Stomach (tissue), 9 donors: ENCODE measurements around the gene CYSTM1. TPM values are rescaled to one million over a fixed set of nuclear protein-coding genes. Genes with fewer than 3 reads are reported as not detected.

Experiments used
- DNase-seq, 2 donors: peaks; one replicate each; pipeline versions ENCODE4 v3.0.0 to v3.0.0-alpha.2; 2013 to 2019
- H3K27ac ChIP-seq, 5 donors: fragments of 200-600 bp in 4 of 5; sonication (generic) in 4 of 5; one replicate each; pipeline ENCODE4 v1.5.1; 2013 to 2019; ENCODE audit warnings: mild to moderate bottlenecking in 1 of 5, moderate library complexity in 1 of 5
- H3K27me3 ChIP-seq, 3 donors: fragments of 200-600 bp; sonication (generic); one replicate each; pipeline ENCODE4 v1.5.1; 2017 to 2019; ENCODE audit warnings: mixed run types in 1 of 3
- H3K36me3 ChIP-seq, 4 donors: fragments of 200-600 bp; sonication (generic); 1 replicate in 3 of 4; 2 replicates in 1 of 4; pipeline ENCODE4 v1.5.1; 2016 to 2019
- H3K4me1 ChIP-seq, 4 donors: fragments of 200-600 bp; sonication (generic); one replicate each; pipeline ENCODE4 v1.5.1; 2016 to 2019
- H3K4me3 ChIP-seq, 4 donors: fragments of 200-600 bp; sonication (generic) in 3 of 4; one replicate each; pipeline ENCODE4 v1.5.1; 2016 to 2019; ENCODE audit warnings: mild to moderate bottlenecking in 1 of 4
- H3K9me3 ChIP-seq, 4 donors: fragments of 200-600 bp; sonication (generic); one replicate each; pipeline ENCODE4 v1.5.1; 2016 to 2019
- EP300 ChIP-seq: sonication (generic); formaldehyde crosslinking; IDR thresholded peaks from one replicate; pipeline ENCODE4 v1.6.1; 2017; ENCODE audit warnings: antibody characterized with exemption
- POLR2A ChIP-seq, 4 donors: fragments of 450-650 bp; IDR thresholded peaks; one replicate each; pipeline ENCODE4 v1.6.1; 2016; ENCODE audit warnings: antibody characterized with exemption in 4 of 4, control low read depth in 2 of 4, mild to moderate bottlenecking in 1 of 4, moderate library complexity in 1 of 4
- POLR2AphosphoS5 ChIP-seq, 3 donors: sonication (generic); formaldehyde crosslinking; IDR thresholded peaks; one replicate each; pipeline ENCODE4 v1.6.1; 2016; ENCODE audit warnings: antibody characterized with exemption in 3 of 3
- WGBS, 5 donors: extraction: QIAGEN DNeasy Blood & Tissue Kit in 3 of 5; methylation state at CpG; one replicate each; pipeline versions ENCODE4 v1.1.5 to v1.1.7; 2013 to 2018; 5-methylcytosine and 5-hydroxymethylcytosine counted together
- intact Hi-C: fragments of 100-400 bp; cut with DNase I; formaldehyde crosslinking; loops from one replicate; pipeline ENCODE4 v1.15.1; 2023; ENCODE audit warnings: low total_unique reads
- polyA plus RNA-seq, 3 donors: library from polyadenylated mRNA; stranded (reverse); fragments of 200-250 nt; gene quantifications; one replicate each; pipeline ENCODE4 v1.2.3, GENCODE V29; 2013
- total RNA-seq, 5 donors: library from RNA; depleted of rRNA; stranded (reverse); fragments of >200 nt; gene quantifications; one replicate each; pipeline versions ENCODE4 v1.1.0 to v1.2.3, GENCODE V29; 2014 to 2016
- TF ChIP-seq, protein P1 (sequence below), 7 experiments: fragments of 450-650 bp in 4 of 7; fragments of 200-600 bp in 3 of 7; sonication (generic) in 3 of 7; IDR thresholded peaks; one replicate each; pipeline ENCODE4 v1.5.1; 2016 to 2019; ENCODE audit warnings: antibody characterized with exemption in 7 of 7, control low read depth in 2 of 7, mild to moderate bottlenecking in 1 of 7
- donor health status: healthy with polysubstance abuse.
- donor health status: Bipolar disorder and iron deficiency.
- donor health status: healthy.

Gene CYSTM1
- total and polyA plus RNA-seq, 8 donors = 23.2 to 3,028 (median 321) TPM

- H3K27ac ChIP-seq = peak overlapping the region; percentile 53 to 82 (median 56)
- H3K4me3 ChIP-seq = no peak overlapping the region
- no peaks in the 10 kb centered on the region for H3K9me3 ChIP-seq
- H3K27me3 ChIP-seq = no peaks in the 10 kb centered on the region
- H3K36me3 ChIP-seq = peaks cover 7 to 37% (median 21%) of the 10 kb centered on the region in 4 donors
- peak; percentile 61 to 76 for DNase-seq
- TF ChIP-seq EP300 (no peak), POLR2AphosphoS5 (IDR thresholded peaks at IDR 0.05) (peak in 2 of 3 donors; percentile 36 to 76)
- WGBS, 5 donors = 21 to 34% (median 27%) methylated on average over 4 of the region's 4 CpGs
- H3K4me1 ChIP-seq = peaks cover 50 to 83% (median 66%) of the 10 kb centered on the region in 4 donors
- intact Hi-C loops = loop anchor here (5.0 kb wide), 1 partner anchor 83 kb away; no protein-coding TSS in a partner anchor
These were observed 79.0 kb downstream of the CYSTM1 start for GRCh38 chr5:140253985-140254384.

GRCh38 chr5:140255460-140256157, 80.6 kb downstream of the CYSTM1 start:
- intact Hi-C loops = no loop called here
- no peaks in the 10 kb centered on the region for H3K27me3 ChIP-seq
- H3K4me1 ChIP-seq = peaks cover 39 to 77% (median 56%) of the 10 kb centered on the region in 4 donors
- DNase-seq = no peak
- peaks cover 0 to 22% (median 7%) of the 10 kb centered on the region in 4 donors for H3K36me3 ChIP-seq
- no peaks in the 10 kb centered on the region for H3K9me3 ChIP-seq
- peak overlapping the region in 3 of 5 donors; percentile 7 to 31 (median 23) for H3K27ac ChIP-seq
- H3K4me3 ChIP-seq = no peak overlapping the region
- 75 to 90% (median 80%) methylated on average over 4 of the region's 4 CpGs for WGBS, 5 donors
- TF ChIP-seq, protein P1, sequence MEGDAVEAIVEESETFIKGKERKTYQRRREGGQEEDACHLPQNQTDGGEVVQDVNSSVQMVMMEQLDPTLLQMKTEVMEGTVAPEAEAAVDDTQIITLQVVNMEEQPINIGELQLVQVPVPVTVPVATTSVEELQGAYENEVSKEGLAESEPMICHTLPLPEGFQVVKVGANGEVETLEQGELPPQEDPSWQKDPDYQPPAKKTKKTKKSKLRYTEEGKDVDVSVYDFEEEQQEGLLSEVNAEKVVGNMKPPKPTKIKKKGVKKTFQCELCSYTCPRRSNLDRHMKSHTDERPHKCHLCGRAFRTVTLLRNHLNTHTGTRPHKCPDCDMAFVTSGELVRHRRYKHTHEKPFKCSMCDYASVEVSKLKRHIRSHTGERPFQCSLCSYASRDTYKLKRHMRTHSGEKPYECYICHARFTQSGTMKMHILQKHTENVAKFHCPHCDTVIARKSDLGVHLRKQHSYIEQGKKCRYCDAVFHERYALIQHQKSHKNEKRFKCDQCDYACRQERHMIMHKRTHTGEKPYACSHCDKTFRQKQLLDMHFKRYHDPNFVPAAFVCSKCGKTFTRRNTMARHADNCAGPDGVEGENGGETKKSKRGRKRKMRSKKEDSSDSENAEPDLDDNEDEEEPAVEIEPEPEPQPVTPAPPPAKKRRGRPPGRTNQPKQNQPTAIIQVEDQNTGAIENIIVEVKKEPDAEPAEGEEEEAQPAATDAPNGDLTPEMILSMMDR (IDR thresholded peaks at IDR 0.05) = no peak
- no peak for TF ChIP-seq POLR2AphosphoS5 (IDR thresholded peaks at IDR 0.05)
- no peak for TF ChIP-seq POLR2A (IDR thresholded peaks at IDR 0.05)
- no peak for TF ChIP-seq EP300

DNA sequence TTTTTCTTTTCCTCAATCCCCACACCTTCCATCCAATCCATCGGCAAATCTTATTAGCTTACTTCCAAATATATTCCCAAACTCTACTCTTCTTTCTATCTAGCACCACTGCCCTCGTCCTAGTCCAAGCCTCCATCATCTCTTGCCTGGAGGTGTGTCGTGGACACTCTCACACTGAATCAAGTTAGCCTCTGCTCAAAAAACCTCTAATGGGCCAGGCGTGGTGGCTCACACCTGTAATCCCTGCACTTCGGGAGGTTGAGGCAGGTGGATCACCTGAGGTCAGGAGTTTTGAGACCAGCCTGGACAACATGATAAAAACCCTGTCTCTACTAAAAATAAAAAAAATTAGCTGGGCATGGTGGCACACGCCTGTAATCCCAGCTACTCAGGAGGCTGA, 81.7 kb downstream of the CYSTM1 start:
- Histone ChIP-seq H3K27ac (no peak overlapping the region), H3K27me3 (no peaks in the 10 kb centered on the region), H3K9me3 (no peaks in the 10 kb centered on the region), H3K4me3 (no peak overlapping the region), H3K36me3 (peaks cover 0 to 11% (median 2%) of the 10 kb centered on the region in 4 donors), H3K4me1 (peaks cover 37 to 77% (median 57%) of the 10 kb centered on the region in 4 donors)
- no peak for DNase-seq
- TF ChIP-seq EP300 (no peak), POLR2A (IDR thresholded peaks at IDR 0.05) (no peak), POLR2AphosphoS5 (IDR thresholded peaks at IDR 0.05) (no peak)
- TF ChIP-seq, protein P1 (IDR thresholded peaks at IDR 0.05) = no peak
- intact Hi-C loops = no loop called here
- 91 to 95% (median 92%) methylated on average over 6 of the region's 6 CpGs for WGBS, 5 donors

GRCh38 chr5:140258016-140258415, 83.0 kb downstream of the CYSTM1 start:
- peak overlapping the region in 3 of 5 donors; percentile 42 to 84 (median 78) for H3K27ac ChIP-seq
- intact Hi-C loops = no loop called here
- no peak for DNase-seq
- H3K36me3 ChIP-seq = peaks cover 0 to 4% (median 0%) of the 10 kb centered on the region in 4 donors
- 55 to 63% (median 60%) methylated on average over 3 of the region's 3 CpGs for WGBS, 5 donors
- H3K27me3 ChIP-seq = no peaks in the 10 kb centered on the region
- H3K4me1 ChIP-seq = peaks cover 41 to 77% (median 57%) of the 10 kb centered on the region in 4 donors
- no peak overlapping the region for H3K4me3 ChIP-seq
- no peak for TF ChIP-seq EP300
- H3K9me3 ChIP-seq = no peaks in the 10 kb centered on the region

DNA sequence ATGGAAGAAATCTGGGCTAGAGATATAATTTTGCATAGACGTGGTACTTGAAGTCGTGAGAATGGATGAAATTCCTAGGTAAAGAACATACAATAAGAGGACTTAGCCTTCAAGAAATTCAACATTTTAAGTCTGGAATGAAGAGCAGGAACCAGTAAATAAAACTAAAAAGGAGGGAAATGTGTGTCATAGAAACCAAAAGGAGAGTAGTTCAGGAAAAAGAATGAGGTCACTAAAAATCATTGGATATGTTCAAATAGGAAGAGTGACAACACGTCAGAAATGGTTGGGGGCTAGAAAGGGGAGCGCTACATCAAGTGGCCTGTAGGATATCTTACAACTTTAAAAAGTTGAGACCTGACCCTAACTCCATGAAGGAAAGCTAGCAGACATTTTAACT, 83.9 kb downstream of the CYSTM1 start:
- peaks cover 0 to 4% (median 0%) of the 10 kb centered on the region in 4 donors for H3K36me3 ChIP-seq
- H3K27ac ChIP-seq = peak overlapping the region in 4 of 5 donors; percentile 54 to 84 (median 80)
- no peaks in the 10 kb centered on the region for H3K27me3 ChIP-seq
- H3K4me3 ChIP-seq = no peak overlapping the region
- intact Hi-C loops = no loop called here
- DNase-seq = no peak
- H3K4me1 ChIP-seq = peaks cover 33 to 74% (median 50%) of the 10 kb centered on the region in 4 donors
- 78 to 85% (median 81%) methylated on average over 4 of the region's 4 CpGs for WGBS, 5 donors
- no peaks in the 10 kb centered on the region for H3K9me3 ChIP-seq
- TF ChIP-seq, protein P1 (IDR thresholded peaks at IDR 0.05) = no peak
- TF ChIP-seq EP300 = no peak
- no peak for TF ChIP-seq POLR2AphosphoS5 (IDR thresholded peaks at IDR 0.05)
- TF ChIP-seq POLR2A (IDR thresholded peaks at IDR 0.05) = no peak
